Ammon's horn (tissue), 1 donor: ENCODE data around the gene ADGRV1.

ENCODE experiments used
- DNase-seq: peaks from one replicate; pipeline ENCODE4 v3.0.0-alpha.2; 2016; ENCODE audit warnings: low spot score

The ADGRV1 gene

DNA sequence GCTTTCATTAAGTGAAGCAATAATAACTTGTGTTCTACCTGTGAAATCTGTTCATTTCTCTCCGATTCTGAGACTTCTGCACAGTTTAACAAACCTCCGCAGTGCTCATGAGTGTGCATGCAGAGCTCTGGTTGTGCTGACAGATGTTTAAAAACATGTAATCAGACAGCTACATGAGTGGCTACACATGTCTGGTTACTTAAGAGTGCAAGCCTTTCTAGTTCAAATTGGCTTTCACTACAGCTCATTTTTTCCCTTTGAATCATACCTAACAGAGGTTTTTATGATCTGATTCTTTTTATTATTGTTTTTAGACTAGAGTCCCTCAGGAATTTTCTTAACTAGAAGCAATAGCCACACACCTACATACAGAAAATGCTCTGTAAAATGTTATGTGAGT lies 514.3 kb downstream of the ADGRV1 start:
- no peak for DNase-seq

DNA sequence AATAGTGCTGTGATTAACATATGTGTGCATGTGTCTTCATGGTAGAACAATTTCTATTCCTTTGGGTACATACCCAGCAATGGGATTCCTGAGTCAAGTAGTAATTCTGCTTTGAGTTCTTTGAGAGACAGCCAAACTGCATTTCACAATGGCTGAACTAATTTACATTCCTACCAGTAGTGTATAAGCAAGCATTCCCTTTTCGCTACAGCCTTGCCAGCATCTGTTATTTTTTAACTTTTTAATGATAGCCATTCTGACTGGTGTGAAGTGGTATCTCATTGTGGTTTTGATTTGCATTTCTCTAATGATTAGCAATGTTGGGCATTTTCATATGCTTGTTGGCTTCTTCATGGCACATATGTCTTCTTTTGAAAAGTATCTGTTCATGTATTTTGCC lies 516.0 kb downstream of the ADGRV1 start:
- DNase-seq = no peak

DNA sequence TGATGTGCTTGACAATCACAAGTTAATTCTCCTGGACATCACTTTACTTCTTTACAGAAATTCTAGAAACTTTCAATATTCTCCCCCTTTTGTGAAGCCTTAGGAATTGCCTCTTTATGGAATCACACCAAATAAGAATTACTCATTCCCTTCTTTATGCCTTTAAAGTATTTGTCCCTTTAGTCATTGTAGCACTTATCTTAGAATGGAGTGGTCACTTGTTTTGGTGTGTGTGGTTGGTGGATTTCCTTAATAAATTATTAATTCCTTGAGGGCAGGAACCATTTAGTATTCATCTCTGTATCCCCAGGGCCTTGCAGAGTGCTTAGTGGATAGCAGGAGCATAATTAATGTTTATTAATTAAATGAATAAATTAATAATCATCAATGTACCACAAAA lies 517.5 kb downstream of the ADGRV1 start:
- no peak for DNase-seq

DNA sequence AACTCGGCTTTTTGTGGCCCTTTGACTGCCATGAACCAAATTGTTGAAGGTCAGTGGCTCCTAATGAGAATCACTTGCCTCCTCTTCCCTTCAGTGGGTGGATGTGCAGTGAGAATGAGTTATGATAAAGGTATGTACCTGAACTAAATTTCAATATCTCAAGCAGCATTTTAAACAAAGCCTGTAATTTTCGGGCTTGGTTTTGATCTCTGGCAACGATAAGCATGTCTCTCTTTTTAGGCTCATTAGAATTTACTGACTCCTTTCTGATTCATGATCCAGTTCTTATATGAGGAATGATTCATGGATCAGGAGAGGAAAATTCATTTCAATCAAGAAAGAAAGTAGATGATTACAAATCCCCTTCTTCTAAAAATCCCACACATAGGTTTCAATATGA lies 519.0 kb downstream of the ADGRV1 start:
- no peak for DNase-seq

DNA sequence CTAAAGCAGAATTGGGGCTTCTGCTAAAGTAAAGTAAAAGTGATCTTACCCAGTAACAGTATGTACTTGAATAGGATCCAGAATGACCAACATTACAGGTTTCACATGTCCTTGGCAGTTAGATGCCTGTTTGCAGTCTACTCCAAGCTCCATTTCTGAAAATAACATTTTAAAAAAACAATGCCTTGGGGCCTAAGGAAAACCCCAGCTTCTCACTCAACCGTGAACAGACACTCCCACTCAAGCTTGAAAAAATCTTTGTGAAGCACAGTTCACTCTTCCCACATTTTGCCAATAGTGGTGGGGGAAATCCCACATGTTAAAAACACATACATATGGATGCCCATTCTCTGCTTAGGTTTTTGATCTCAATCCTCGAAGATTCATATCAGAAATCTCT lies 520.4 kb downstream of the ADGRV1 start:
- DNase-seq = no peak

DNA sequence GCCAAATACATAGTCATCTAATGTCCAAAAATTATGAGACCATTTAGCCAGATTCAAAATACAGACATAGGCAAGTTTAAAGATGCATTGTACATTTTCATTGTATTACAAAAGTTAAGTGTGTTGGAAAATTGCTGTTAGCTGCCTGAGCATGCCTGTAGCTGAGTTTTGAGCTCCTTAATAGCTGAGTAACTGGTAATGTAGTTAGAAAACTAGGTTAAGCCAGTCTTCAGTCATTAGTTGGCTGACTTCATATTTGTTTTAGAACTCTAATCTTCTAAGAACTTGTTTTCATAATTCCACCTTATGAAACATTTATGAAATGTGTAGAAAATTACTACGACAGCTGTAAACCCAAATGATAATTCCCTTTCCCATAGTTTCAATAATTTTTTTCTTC lies 531.2 kb downstream of the ADGRV1 start:
- DNase-seq = no peak

DNA sequence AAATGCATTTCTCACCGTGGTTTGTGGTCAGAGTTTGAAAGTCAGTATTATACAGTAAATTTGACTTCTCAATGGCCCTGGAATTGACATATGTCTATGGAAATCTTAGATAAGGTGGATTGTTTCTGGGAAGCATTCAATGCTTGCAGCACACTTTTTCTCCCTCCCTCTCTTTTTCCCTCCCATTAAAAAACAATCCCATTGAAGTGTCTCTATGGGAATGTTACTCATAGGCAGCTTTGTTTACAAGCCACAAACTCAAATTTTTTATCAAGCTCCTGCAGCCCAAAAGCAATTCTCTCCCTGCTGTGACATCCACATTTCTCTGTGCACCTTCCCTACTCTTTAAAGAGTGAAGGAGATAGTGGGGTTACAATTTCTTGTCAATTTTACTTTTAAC lies 532.4 kb downstream of the ADGRV1 start:
- no peak for DNase-seq

DNA sequence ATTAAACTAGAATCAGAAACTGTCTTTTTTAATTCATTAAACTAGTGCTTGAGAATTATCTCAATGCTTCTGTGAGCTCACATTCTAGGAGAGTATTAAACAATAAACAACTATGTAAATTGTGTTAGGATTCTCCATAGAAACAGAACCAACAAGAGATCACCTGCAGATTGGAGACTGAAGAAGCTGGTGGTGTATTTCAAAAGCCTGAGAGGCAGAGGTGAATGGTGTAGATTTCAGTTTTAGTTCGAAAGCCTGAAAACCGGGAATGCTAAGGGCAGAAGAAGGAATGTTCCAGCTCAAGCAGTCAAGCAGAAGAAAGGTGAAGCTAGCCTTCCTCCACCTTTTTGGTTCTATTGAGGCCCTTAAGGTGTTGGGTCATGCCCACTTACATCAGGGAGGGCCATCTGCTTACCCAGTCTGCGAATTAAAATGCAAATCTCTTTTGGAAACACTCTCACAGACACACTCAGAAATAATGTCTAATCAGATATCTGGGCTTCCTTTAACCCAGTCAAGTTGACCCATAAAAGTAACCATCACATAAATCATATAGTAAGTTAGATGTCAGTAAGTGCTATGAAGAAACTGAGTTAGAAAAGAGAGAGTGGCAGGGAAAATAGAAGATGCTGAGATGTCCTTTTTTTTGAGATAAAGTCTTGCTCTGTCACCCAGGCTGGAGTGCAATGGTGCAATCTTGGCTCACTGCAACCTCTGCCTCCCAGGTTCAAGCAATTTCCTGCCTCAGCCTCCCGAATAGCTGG lies 533.1 kb downstream of the ADGRV1 start:
- no peak for DNase-seq

DNA sequence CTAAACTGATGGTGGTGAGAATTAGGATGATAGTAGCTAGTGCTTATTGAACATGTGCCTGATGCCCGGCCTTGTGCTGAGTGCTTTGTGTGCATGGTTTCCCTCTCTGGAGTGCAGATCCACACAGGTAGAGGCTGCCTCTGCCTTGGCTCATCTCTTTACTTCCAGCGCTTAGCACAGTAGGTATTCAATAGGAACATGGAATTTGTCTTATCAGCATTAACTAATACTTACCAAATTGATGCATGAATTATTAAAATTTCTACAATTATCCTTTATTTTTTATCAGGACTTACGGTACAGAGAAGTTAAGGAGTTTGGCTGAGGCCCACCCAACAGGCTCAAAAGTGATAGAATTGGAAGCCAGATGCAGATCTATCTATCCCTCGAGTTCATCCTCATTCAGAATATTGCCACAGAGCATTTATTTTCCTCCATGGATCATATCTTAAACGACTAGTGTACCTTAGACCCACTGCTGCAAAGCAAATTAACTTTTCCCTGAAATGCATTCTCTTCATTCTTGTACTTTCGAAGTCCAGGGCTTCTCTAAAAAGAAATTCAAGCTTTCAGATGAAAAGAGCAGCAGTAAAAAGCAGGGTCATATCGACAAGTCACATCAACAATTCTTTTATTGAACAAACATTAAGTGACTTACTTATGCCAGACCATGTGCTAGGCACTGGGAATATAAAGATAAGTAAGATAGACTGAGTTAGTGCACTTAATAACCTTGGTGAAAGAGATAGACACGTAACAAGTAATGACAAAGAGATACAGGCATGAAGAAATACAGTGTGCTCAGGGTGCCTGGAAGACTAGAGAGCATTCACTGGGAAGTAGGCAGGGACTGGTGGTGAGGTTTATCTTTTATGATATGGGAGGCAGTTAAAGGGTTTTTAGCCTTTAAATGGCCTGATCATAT lies 534.5 kb downstream of the ADGRV1 start:
- DNase-seq = no peak

DNA sequence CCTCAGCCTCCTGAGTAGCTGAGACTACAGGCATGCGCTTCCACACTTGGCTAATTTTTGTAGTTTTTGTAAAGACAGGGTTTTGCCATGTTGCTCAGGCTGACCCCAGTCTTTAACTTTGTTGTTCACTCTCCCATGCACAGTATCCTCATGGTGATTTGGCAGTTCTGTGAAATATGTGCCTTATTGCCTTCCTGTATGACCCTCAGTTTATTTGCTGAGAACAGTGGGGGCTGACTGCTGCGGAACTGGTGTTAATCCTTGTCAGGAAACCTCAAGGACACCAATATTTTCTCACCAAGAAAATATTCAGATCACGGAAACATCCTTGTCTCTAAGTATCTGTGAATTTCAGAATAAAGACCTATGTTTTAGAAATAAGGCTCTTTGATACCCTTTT lies 536.7 kb downstream of the ADGRV1 start:
- no peak for DNase-seq

DNA sequence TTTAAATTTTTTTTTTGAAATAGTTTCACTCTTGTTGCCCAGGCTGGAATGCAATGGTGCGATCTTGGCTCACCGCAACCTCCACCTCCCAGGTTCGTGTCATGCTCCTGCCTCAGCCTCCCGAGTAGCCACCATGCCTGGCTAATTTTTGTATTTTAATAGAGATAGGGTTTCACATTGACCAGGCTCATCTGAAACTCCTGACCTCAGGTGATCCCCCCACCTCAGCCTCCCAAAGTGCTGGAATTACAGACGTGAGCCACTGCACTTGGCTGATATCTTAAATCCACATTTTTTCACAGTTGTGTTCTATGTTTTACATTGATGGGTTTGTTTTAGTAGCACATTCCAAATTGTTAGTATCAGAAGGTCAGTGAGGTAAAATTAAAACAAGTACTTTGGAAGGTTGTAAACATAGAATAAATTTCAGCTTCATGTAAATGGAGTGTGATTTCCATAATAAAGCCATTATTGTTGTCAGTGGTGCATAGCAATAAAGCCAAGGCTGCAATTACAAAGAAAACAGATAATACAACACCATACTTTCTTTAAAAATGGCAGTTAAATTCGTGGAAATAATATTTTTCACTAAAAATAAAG lies 537.3 kb downstream of the ADGRV1 start:
- DNase-seq = no peak

DNA sequence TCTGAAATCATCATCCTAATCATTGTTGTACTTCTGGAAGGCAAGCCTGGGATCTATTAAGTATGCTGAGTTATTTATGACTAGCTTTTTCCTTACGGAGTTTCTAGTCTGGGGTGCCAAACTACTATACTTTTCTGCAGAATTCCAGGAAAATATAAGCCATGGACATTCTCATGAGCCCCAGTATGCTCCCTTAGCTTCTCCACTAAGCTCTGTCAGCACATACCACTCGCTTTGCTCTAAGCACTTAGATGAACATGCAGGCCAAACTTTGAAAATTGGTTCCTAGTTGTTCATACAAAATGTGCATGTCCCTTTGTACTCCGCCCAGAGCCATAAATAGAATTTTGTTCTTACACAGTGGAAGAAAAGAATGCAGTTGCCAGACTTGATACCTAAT lies 539.9 kb downstream of the ADGRV1 start:
- DNase-seq = no peak

DNA sequence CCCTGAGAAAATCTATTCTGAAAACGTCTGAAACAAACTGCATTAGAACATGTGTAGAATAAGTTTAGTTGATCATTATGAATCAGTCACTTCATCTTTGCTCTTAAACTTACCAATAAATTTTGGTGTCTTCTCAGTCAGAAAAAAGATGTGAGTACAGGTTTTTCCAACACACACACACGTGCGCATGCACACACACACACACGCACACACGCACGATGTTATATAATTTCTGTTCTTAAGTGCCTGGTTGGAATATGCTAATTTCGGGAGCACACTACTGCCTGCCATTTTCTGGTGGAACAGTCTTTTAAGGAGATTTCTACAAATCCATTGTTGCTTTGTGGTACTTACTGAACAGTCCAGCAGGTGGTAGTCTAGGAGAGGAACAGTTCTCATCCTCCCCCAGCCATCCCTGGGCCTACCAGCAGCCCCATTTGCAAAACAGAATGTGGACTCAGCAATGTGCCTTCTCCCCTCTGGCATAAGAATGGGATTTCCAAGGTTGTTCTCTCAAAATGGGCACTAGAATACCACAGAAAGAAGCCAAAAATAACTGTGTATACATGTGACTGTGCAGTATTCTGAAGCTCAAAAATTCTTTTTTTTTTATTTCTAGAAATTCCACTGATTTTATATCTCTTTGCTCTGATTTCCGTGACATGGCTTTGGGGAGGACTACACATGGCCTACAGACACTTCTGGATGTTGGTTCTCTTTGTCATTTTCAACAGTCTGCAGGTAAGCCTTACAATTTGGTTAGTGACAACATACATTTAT lies 543.2 kb downstream of the ADGRV1 start:
- DNase-seq = peak; percentile 93

DNA sequence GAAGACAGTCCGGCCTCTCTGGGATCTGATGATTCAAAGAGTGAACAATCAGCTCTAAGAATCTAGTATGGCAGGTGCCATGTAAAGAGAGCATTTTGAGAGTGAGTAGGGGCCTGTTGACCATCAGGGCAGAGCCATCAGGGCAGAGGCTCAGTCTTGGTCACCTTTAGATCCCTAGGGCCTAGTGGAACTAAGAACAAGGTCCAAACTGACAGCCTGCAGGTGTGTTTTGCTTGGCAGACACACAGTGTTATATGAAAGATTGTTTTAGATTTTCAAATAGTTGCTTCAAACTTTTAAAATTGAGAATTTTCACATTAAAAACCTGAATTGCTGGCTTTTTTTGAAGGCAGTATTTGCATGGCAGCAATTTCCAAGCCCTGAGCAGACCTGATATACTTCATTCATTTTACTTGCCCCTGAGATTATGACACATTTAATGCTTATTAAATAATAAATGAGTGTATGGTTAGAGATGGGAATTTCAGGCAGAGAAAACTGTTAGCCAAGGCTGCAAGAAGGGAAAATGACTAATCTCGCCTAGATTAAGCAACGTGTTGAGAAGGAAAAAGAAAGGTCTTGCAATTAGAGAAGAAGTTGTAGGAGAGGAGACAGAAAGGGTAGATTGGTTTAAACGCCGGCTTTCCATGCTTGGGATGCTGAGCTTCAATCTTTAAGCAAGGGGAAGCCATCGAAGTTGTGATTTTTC lies 544.9 kb downstream of the ADGRV1 start:
- no peak for DNase-seq

DNA sequence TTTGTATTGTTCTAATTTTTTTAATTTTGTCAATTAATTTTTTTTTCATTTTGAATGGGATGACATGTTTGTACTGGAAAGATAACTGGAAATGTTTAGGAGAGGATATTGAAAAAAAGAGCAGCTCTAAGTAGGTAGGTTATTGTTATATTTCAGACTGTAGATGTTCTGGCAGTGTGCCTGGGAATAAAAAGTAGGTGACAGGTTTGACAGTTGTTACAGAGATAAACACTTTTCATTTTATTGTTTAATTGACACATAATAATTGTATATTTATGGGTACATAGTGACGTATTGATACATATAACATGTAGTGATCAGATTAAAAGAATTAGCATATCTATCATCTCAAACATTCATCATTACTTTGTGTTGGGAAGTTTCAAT lies 545.5 kb downstream of the ADGRV1 start:
- no peak for DNase-seq

DNA sequence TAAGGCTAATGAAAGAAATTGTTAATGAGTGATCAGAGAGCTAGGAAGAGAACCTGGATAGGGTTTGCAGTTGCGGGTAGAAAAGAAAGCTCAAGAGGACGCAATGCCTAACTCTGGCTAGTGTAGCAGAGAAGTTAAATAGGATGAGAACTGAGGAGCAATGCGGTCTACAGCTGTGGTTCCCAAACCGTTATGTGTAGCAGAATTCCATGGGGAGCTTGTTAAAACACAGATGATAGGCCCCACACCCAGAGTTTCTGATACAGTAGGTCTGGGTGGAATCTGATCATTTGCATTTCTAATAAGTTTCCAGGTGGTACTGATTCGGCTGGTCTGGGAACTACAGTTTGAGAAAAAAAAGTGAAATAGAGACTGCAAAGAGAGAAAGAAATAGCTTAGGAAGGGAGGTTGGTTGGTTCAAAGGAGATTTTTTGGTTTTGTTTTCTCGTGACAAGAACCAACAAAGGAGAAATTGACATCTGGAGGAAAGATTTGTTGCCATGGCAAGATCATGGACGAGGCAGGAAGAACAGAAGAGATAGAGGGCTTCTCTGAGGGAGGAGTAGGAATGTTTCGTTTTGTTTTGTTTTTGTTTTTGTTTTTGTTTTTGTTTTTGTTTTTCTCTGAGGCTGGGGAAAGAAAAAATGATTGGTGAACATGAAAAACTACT lies 548.4 kb downstream of the ADGRV1 start:
- no peak for DNase-seq

DNA sequence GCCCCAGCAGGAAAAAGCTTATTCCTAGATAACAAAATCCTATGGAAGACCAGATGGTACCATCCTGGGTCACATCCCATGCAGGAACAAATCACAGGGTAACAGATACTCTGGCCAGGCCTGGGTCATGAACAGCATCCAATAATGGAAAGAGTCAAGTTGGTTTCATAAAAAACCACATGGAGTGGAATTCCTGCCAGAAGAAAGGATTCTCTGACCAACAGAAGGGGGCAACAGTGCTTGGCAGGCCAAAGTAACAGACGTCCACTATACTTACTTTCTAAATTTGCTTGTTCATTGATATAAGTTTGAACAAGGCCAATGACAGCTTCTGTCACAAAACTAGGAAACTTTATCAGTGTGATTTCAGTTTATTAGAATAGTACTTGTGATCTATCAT lies 551.0 kb downstream of the ADGRV1 start:
- DNase-seq = no peak

DNA sequence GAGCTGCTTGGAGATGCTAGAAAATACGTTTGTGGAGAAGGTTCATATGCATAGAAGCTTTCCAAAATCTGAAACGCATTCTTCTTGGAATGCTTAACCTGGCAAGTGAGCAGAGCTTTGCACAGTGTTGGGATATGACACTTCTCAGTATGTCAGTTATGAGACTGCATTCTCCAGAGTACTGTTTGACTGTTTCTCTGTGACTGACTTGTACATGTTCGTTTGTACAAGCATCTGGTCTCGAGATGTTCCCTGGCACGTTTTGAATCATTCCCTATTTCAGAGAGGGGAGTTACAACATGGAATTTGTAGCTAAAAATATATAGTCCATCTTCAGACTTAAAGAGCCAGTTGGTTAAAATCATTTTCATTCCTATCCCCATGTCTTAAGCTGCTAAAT lies 552.1 kb downstream of the ADGRV1 start:
- DNase-seq = peak; percentile 36

DNA sequence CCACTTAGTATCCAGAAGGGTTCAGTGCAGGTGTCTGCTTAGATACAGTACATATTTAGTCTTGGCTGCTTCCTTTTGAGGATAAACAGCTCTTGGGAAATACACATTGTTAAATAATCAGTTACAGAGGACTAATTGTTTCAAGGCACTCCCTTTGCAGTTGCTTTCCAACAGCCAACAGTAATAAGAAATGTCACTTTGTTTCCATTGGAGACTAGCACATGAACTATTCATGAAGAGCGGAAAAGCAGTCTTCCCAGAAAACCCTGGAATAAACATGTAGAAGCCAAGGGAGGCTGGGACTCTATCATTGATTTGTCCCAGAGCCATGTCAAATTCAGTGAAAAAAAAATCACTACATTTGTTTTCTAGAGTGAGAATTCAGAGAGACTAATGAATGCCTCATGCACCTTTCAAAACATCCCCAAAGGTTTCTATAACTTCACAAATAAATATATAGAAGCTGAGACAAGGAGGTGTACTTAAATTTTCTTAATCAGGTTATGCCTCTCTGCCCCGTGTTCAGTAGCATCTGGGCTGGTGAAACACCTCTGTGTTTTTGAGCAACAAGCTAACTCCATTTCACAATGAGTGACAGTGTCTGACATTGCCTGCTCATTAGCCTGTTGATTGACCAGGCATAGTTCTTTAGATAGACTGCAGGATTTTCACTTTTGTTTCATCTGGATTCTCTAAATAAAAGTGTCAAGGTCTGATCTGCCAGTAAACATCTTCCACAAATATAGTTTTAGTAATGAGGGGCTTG lies 553.1 kb downstream of the ADGRV1 start:
- DNase-seq = peak; percentile 34

DNA sequence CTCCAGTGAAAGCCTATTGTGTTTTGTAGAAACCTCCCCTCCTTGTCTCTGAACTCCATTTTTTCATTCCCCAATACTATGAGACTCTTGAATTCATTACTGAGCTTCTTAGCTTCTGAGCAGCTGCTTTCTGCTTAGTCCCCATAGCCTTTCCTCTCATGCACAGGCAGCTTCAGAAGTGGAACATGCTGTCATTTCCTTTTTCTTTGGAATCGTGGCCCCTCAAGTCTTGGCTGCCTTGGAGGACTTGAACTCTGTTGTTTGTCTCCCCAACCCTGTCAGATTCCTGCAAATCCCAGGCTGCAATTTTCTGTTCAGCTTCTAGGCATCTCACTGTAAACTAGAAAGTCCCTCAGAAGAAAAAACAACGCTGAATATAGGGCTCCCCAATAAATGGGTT lies 556.1 kb downstream of the ADGRV1 start:
- DNase-seq = no peak
